GM06990 (cell line): ENCODE measurements around the gene ATP2A3.

ENCODE experiments used
- DNase-seq: peaks from one replicate; pipeline ENCODE4 v3.0.0-alpha.2; 2011; ENCODE audit not compliant: insufficient read length; ENCODE audit errors: extremely low read depth
- H3K27me3 ChIP-seq: replicated peaks from 2 replicates; pipeline ENCODE4 v1.6.0; 2011; ENCODE audit warnings: low read length; ENCODE audit not compliant: control insufficient read depth, insufficient read depth
- H3K36me3 ChIP-seq: 2 replicates; pipeline ENCODE4 v1.5.1; 2011; ENCODE audit warnings: low read length; ENCODE audit not compliant: control insufficient read depth, insufficient read depth
- H3K4me3 ChIP-seq: replicated peaks from 2 replicates; pipeline ENCODE4 v1.5.1; 2011; ENCODE audit warnings: low read depth, mild to moderate bottlenecking, control low read depth, low read length
- TF ChIP-seq, protein P1 (sequence below): IDR thresholded peaks from 2 replicates; pipeline ENCODE4 v1.5.1; 2011; ENCODE audit warnings: low read length, control low read depth, mild to moderate bottlenecking, inconsistent platforms; ENCODE audit not compliant: insufficient read depth, poor library complexity, severe bottlenecking

The ATP2A3 gene

GRCh38 chr17:3887394-3887793 lies 76.8 kb downstream of the ATP2A3 start:
- Histone ChIP-seq H3K4me3 (no peak overlapping the region), H3K27me3 (no peaks in the 10 kb centered on the region; the same call in 1 of the 2 replicates), H3K36me3 (no peaks in the 10 kb centered on the region)
- TF ChIP-seq, protein P1, sequence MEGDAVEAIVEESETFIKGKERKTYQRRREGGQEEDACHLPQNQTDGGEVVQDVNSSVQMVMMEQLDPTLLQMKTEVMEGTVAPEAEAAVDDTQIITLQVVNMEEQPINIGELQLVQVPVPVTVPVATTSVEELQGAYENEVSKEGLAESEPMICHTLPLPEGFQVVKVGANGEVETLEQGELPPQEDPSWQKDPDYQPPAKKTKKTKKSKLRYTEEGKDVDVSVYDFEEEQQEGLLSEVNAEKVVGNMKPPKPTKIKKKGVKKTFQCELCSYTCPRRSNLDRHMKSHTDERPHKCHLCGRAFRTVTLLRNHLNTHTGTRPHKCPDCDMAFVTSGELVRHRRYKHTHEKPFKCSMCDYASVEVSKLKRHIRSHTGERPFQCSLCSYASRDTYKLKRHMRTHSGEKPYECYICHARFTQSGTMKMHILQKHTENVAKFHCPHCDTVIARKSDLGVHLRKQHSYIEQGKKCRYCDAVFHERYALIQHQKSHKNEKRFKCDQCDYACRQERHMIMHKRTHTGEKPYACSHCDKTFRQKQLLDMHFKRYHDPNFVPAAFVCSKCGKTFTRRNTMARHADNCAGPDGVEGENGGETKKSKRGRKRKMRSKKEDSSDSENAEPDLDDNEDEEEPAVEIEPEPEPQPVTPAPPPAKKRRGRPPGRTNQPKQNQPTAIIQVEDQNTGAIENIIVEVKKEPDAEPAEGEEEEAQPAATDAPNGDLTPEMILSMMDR = no peak
- DNase-seq = no peak

- Histone ChIP-seq H3K27me3 (no peaks in the 10 kb centered on the region), H3K4me3 (no peak overlapping the region), H3K36me3 (no peaks in the 10 kb centered on the region)
- DNase-seq = no peak
- TF ChIP-seq, protein P1 = no peak
These were observed 77.5 kb downstream of the ATP2A3 start for GRCh38 chr17:3886776-3887175.

DNA sequence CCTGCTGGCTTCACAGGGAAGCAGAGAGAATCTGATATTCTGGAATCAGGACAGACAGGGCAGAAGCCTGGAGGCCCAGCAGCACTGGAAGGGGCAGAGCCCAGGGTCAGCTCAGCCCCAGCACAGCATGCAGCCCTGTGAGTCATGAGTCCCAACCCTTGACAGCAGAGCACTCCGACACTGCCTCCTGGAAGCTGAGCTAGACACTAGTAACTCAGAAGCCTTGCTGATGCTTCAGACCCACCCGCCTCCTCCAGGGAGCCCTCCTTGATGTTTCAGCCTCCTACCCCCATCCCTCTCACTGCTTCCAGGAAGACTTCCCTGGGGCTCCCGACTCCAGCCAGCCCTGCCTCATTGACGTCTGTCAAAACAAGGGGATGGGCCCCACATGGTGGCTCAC lies 78.3 kb downstream of the ATP2A3 start:
- Histone ChIP-seq H3K36me3 (no peaks in the 10 kb centered on the region), H3K27me3 (no peaks in the 10 kb centered on the region), H3K4me3 (no peak overlapping the region)
- DNase-seq = no peak
- TF ChIP-seq, protein P1 = no peak

GRCh38 chr17:3885271-3885670 lies 79.0 kb downstream of the ATP2A3 start:
- Histone ChIP-seq H3K27me3 (no peaks in the 10 kb centered on the region), H3K36me3 (no peaks in the 10 kb centered on the region), H3K4me3 (no peak overlapping the region)
- DNase-seq = no peak
- TF ChIP-seq, protein P1 = no peak

DNA sequence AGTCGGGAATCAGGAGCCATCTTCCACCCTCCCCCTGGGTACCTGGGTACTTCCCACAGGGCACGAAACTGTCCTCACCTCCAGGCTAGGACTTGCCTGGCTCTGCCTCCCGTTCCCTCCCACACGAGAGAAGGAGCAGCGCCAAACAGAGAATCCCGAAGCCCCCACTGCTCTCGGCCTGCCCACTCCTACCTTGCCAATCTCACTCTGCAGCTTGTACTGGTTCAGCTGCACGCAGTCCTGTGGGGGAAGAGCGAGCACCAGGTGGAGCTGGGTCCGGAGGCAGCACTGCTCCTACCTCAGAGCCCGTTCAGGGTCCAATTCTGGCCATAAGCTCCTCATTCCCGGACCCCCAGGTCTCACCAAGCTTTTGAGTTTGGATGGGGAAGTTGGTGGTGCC lies 80.0 kb downstream of the ATP2A3 start:
- no peaks in the 10 kb centered on the region for H3K36me3 ChIP-seq
- TF ChIP-seq, protein P1 = no peak

GRCh38 chr17:3882276-3882675 lies 82.0 kb downstream of the ATP2A3 start:
- H3K36me3 ChIP-seq = no peaks in the 10 kb centered on the region
- no peak overlapping the region for H3K4me3 ChIP-seq
- H3K27me3 ChIP-seq = no peaks in the 10 kb centered on the region
- no peak for DNase-seq
- TF ChIP-seq, protein P1 = no peak

More for the DNA sequence above, 80.0 kb downstream of the ATP2A3 start:
- no peaks in the 10 kb centered on the region for H3K27me3 ChIP-seq
- no peak overlapping the region for H3K4me3 ChIP-seq
- DNase-seq = no peak
